ENCODE measurements around the gene PAXX.

DNA sequence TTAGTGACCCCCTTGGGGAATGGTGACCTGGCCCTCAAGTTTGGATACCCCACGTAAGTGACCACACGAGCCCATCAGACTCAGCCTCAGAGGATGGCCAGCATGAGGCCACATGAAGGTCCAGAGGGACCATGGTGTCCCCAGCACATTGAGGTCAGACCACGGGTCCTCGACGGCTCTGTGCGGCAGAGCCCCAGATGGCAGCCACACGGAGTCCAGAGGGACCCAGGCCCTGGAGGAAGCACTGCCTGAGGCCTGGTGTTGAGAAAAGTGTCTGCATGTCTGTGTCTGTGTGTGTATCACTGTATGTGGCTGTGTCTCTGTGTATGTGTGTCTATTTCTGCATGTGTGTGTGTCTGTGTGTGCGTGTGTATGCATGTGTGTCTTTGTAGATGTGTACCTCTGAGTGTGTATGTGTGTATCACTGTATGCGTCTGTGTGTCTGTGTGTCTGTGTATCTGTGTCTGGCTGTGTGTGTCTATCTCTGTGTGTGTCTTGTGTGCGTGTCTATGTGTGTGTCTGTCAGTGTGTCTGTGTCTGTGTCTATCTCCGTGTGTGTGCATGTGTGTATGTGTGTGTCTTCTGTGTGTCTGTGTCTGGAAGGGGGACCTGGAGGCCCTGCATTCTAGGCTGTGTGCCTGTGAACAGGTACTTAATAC is 8.4 kb upstream of the PAXX start:
- no peak for TF ChIP-seq CTCF (IDR thresholded peaks at IDR 0.05; ENCODE audit: low read depth, low read length)
- TF ChIP-seq MYC (IDR thresholded peaks at IDR 0.05; ENCODE audit: low read depth, low read length) = no peak
- no peak for TF ChIP-seq POLR2A (IDR thresholded peaks at IDR 0.05; ENCODE audit: extremely low read depth, insufficient read length)
